ENCODE measurements around the gene TEKT1. TPM values are rescaled to one million over a fixed set of nuclear protein-coding genes. Genes with fewer than 3 reads are reported as not detected.
"Not testable (repeated sequence)": the region's sequence is repeated elsewhere in the genome, so short reads cannot be mapped to it uniquely, and the experiment has no call there.

Gene TEKT1
- total RNA-seq, 4 donors from 2014 or later: 0.12 to 2.4 TPM; not detected in 2

- no peak for DNase-seq
- intact Hi-C loops (cut with DNase I; ENCODE audit: low total_unique reads): no loop called here
- no peak overlapping the region for H3K4me3 ChIP-seq
- H3K27ac ChIP-seq: no peak overlapping the region
- H3K27me3 ChIP-seq: no peaks in the 10 kb centered on the region
- H3K9me3 ChIP-seq: no peaks in the 10 kb centered on the region
- H3K4me1 ChIP-seq: no peaks in the 10 kb centered on the region
- H3K36me3 ChIP-seq: no peaks in the 10 kb centered on the region
- no peak for TF ChIP-seq POLR2A (IDR thresholded peaks at IDR 0.05)
- TF ChIP-seq CTCF (IDR thresholded peaks at IDR 0.05): no peak
Observed at GRCh38 chr17:6823011-6823442, 8.5 kb downstream of the TEKT1 start.

DNA sequence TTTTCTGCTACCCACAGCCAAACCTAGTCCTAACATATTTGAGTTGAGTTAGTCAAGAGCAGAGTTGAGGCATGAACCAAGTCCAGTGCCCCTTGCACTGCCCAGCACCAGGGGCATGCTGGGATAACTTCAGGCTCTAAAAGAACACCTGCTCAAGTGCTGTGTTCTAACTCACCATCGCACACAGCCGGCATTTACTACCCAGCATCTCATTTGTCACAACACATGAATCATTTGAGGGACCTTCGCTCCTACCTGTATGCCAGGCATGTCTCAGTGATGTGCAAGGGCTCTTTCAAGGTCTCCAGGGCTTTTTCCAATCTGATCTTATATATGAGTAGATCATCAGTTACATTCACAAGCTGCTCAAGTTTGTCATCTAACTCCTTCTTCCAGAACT is 12.6 kb downstream of the TEKT1 start:
- H3K9me3 ChIP-seq: no peaks in the 10 kb centered on the region
- H3K4me1 ChIP-seq: no peaks in the 10 kb centered on the region
- H3K36me3 ChIP-seq: no peaks in the 10 kb centered on the region
- no peak for DNase-seq
- TF ChIP-seq POLR2A (IDR thresholded peaks at IDR 0.05) (no peak), CTCF (IDR thresholded peaks at IDR 0.05) (no peak)
- no peaks in the 10 kb centered on the region for H3K27me3 ChIP-seq
- H3K27ac ChIP-seq: no peak overlapping the region
- no peak overlapping the region for H3K4me3 ChIP-seq
- intact Hi-C loops (cut with DNase I; ENCODE audit: low total_unique reads): no loop called here

- intact Hi-C loops (cut with DNase I; ENCODE audit: low total_unique reads); H3K36me3 ChIP-seq; H3K9me3 ChIP-seq; H3K27ac ChIP-seq; H3K4me3 ChIP-seq; H3K4me1 ChIP-seq; H3K27me3 ChIP-seq; DNase-seq: not testable (repeated sequence)
Observed at GRCh38 chr17:6816368-6816767, 15.2 kb downstream of the TEKT1 start.

DNA sequence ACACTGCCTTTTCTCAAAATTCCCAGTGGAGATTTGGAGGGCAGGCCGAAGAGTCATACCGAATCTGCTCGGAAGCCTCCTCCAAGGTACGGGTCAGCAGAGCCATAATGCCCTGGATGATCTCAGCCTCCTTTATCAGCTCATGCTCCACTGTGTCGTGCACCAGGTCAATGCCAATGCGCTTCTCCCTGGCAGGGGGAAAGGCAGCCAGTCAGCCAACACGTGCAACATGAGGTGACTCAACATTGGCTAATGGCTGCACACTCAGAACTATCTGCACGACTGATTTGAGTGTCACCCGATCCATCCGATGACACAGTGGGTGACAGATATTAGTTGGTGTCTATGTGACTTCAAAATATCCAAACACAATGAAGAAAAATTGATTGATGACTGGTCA is 15.8 kb downstream of the TEKT1 start:
- H3K4me1 ChIP-seq: no peaks in the 10 kb centered on the region
- intact Hi-C loops (cut with DNase I; ENCODE audit: low total_unique reads): no loop called here
- H3K27me3 ChIP-seq: no peaks in the 10 kb centered on the region
- DNase-seq: no peak
- H3K36me3 ChIP-seq: no peaks in the 10 kb centered on the region
- H3K4me3 ChIP-seq: no peak overlapping the region
- TF ChIP-seq POLR2A (IDR thresholded peaks at IDR 0.05): no peak
- H3K9me3 ChIP-seq: no peaks in the 10 kb centered on the region
- no peak overlapping the region for H3K27ac ChIP-seq

DNA sequence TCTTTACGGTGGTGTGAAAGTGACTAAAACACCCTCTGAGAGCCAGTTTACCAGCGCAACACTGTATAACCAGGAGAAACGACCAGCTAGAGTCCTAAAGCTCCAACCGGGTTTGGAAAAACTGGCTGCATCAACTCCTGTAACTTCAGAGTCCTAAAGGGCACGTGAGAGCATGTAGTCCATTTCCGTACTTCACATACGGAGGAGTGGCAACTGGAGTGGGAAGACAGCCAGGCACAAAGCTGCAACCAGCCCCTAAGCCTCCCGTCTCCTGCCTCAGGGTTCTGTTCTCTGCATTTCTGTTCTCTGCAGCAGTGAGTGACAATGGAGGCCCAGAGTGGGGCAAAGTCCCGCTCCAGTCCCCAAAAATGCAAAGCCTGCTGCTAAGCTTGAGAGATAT is 19.2 kb downstream of the TEKT1 start:
- no peak overlapping the region for H3K4me3 ChIP-seq
- intact Hi-C loops (cut with DNase I; ENCODE audit: low total_unique reads): no loop called here
- H3K4me1 ChIP-seq: no peaks in the 10 kb centered on the region
- no peaks in the 10 kb centered on the region for H3K36me3 ChIP-seq
- H3K27ac ChIP-seq: no peak overlapping the region
- no peak for DNase-seq
- no peak for TF ChIP-seq CTCF (IDR thresholded peaks at IDR 0.05)
- no peak for TF ChIP-seq POLR2A (IDR thresholded peaks at IDR 0.05)
- H3K27me3 ChIP-seq: no peaks in the 10 kb centered on the region
- H3K9me3 ChIP-seq: no peaks in the 10 kb centered on the region

- Histone ChIP-seq H3K27me3 (no peaks in the 10 kb centered on the region), H3K36me3 (no peaks in the 10 kb centered on the region), H3K4me1 (no peaks in the 10 kb centered on the region), H3K4me3 (no peak overlapping the region), H3K27ac (no peak overlapping the region), H3K9me3 (no peaks in the 10 kb centered on the region)
- intact Hi-C loops (cut with DNase I; ENCODE audit: low total_unique reads): no loop called here
- TF ChIP-seq POLR2A (IDR thresholded peaks at IDR 0.05) (no peak), CTCF (IDR thresholded peaks at IDR 0.05) (no peak)
- DNase-seq: no peak
Observed at GRCh38 chr17:6811510-6811909, 20.0 kb downstream of the TEKT1 start.

Measured in uterus (tissue), 4 donors.